Measurements from ENCODE around the gene MFSD6.
A peak's percentile ranks its signal among the peaks of the same experiment; 100 is the strongest.
"Not testable (repeated sequence)": the region's sequence is repeated elsewhere in the genome, so short reads cannot be mapped to it uniquely, and the experiment has no call there.

The MFSD6 gene

GRCh38 chr2:190504912-190505311 is 96.8 kb downstream of the MFSD6 start:
- DNase-seq = no peak

GRCh38 chr2:190505696-190506095 is 97.5 kb downstream of the MFSD6 start:
- no peak for DNase-seq

GRCh38 chr2:190506666-190507065 is 98.5 kb downstream of the MFSD6 start:
- DNase-seq = no peak

- DNase-seq = no peak
Measured at GRCh38 chr2:190507135-190507534, 99.0 kb downstream of the MFSD6 start.

GRCh38 chr2:190509895-190510294 is 101.7 kb downstream of the MFSD6 start:
- not testable (repeated sequence) for DNase-seq

GRCh38 chr2:190511104-190511503 is 102.9 kb downstream of the MFSD6 start:
- no peak for DNase-seq

- DNase-seq = no peak
Measured at GRCh38 chr2:190512539-190513095, 104.5 kb downstream of the MFSD6 start.

GRCh38 chr2:190513877-190514276 is 105.7 kb downstream of the MFSD6 start:
- no peak for DNase-seq

GRCh38 chr2:190514676-190515075 is 106.5 kb downstream of the MFSD6 start:
- no peak for DNase-seq

- DNase-seq = no peak
Measured at GRCh38 chr2:190515687-190516086, 107.5 kb downstream of the MFSD6 start.

- DNase-seq = no peak
Measured at GRCh38 chr2:190517468-190517867, 109.3 kb downstream of the MFSD6 start.

- DNase-seq = no peak
Measured at GRCh38 chr2:190519975-190520767, 112.0 kb downstream of the MFSD6 start.

- no peak for DNase-seq
Measured at GRCh38 chr2:190524928-190525327, 116.8 kb downstream of the MFSD6 start.

- DNase-seq = no peak
Measured at GRCh38 chr2:190526105-190526750, 118.1 kb downstream of the MFSD6 start.

- DNase-seq = no peak
Measured at GRCh38 chr2:190527214-190527613, 119.1 kb downstream of the MFSD6 start.

- DNase-seq = no peak
Measured at GRCh38 chr2:190527918-190528317, 119.8 kb downstream of the MFSD6 start.

GRCh38 chr2:190528521-190529001 is 120.4 kb downstream of the MFSD6 start:
- DNase-seq = no peak

GRCh38 chr2:190529486-190530247 is 121.5 kb downstream of the MFSD6 start:
- DNase-seq = no peak

GRCh38 chr2:190530248-190530900 is 122.2 kb downstream of the MFSD6 start:
- no peak for DNase-seq

- no peak for DNase-seq
Measured at GRCh38 chr2:190532581-190532980, 124.4 kb downstream of the MFSD6 start.

GRCh38 chr2:190533175-190533967 is 125.2 kb downstream of the MFSD6 start:
- DNase-seq = peak; percentile 31

- DNase-seq = no peak
Measured at GRCh38 chr2:190533968-190534309, 125.8 kb downstream of the MFSD6 start.

Measured in activated T-cell treated with anti-CD3 and anti-CD28 coated beads for 4 hours (primary cell).